ENCODE measurements around the gene CLDN19.

CLDN19 gene

GRCh38 chr1:42684139-42684538 is 55.9 kb downstream of the CLDN19 start:
- H3K9me3 ChIP-seq (ENCODE audit: control insufficient read depth, insufficient read depth, low read length): no peaks in the 10 kb centered on the region
- peaks cover 8% of the 10 kb centered on the region; the same call in 1 of the 2 replicates for H3F3A ChIP-seq (ENCODE audit: control insufficient read depth, insufficient read depth)
- H3K9me2 ChIP-seq (replicated peaks; ENCODE audit: control insufficient read depth, low read length): no peaks in the 10 kb centered on the region
- peaks cover 91% of the 10 kb centered on the region for H3K79me2 ChIP-seq (ENCODE audit: control insufficient read depth, low read length)
- H3K4me3 ChIP-seq (ENCODE audit: low read length): peak overlapping the region; percentile 77
- TF ChIP-seq CTCF (IDR thresholded peaks at IDR 0.05; ENCODE audit: low read depth, low read length, poor library complexity, severe bottlenecking) (no peak), EZH2phosphoT487 (IDR thresholded peaks at IDR 0.05; ENCODE audit: borderline replicate concordance, low read length) (no peak)
- peaks cover 73% of the 10 kb centered on the region for H3K4me1 ChIP-seq (ENCODE audit: control insufficient read depth, low read length)
- H3K4me2 ChIP-seq (ENCODE audit: low read length): peak overlapping the region; percentile 91
- no peak overlapping the region for H3K27ac ChIP-seq (ENCODE audit: low read depth, low read length)
- no peaks in the 10 kb centered on the region for H3K27me3 ChIP-seq (ENCODE audit: control insufficient read depth, low read length)
- H4K20me1 ChIP-seq (ENCODE audit: control insufficient read depth, insufficient read depth, low read depth, low read length): peaks cover 59% of the 10 kb centered on the region
- peaks cover 65% of the 10 kb centered on the region for H3K36me3 ChIP-seq (ENCODE audit: control insufficient read depth, low read length)

All from DOHH2 (cell line).